ENCODE results near the gene RGL1. TPM values are rescaled to one million over a fixed set of nuclear protein-coding genes. Genes with fewer than 3 reads are reported as not detected.
"Not testable (repeated sequence)": the region's sequence is repeated elsewhere in the genome, so short reads cannot be mapped to it uniquely, and the experiment has no call there.

Gene RGL1
- total RNA-seq, 2 donors from 2014 or later, result 9.9 to 16.2 TPM

DNA sequence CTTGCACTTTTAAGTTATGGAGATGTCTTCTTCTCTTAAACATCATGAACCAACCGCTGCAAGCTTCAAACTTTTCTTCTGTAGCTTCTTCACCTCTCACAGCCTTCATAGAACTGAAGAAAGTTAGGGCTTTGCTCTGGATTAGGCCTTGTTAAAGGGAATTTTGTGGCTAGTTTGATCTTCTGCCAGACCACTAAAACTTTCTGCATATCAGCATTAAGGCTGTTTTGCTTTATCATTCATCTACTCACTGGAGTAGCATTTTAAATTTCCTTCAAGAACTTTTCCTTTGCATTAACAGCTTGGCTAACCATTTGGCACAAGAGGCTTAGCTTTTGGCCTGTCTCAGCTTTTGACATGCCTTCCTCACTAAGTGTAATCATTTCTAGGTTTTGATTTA, 43.0 kb upstream of the RGL1 start:
- H3K36me3 ChIP-seq (replicated peaks in 1 of 2; ENCODE audit: insufficient read depth in 1 of 2, low read depth in 2 of 2), result no peaks in the 10 kb centered on the region
- WGBS, 2 donors, result 85 to 89% methylated on average over 1 of the region's 1 CpG
- no peak overlapping the region for H3K27ac ChIP-seq
- intact Hi-C loops (cut with DNase I), result no loop called here
- no peak for DNase-seq
- TF ChIP-seq CTCF (IDR thresholded peaks at IDR 0.05), result no peak
- TF ChIP-seq POLR2A (IDR thresholded peaks at IDR 0.05), result no peak
- H3K27me3 ChIP-seq, result no peaks in the 10 kb centered on the region
- H3K4me3 ChIP-seq, result no peak overlapping the region
- no peaks in the 10 kb centered on the region for H3K9me3 ChIP-seq
- no peak for ATAC-seq
- no peaks in the 10 kb centered on the region for H3K4me1 ChIP-seq

DNA sequence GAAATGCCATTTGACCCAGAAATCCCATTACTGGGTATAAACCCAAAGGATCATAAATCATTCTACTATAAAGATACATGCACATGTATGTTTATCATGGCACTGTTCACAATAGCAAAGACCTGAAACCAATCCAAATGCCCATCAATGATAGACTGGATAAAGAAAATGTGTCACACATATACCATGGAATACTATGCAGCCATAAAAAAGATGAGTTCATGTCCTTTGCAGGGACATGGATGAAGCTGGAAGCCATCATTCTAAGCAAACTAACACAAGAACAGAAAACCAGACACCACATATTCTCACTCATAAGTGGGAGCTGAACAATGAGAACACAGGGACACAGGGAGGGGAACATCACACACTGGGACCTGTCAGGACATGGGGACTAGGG, 42.1 kb upstream of the RGL1 start:
- intact Hi-C loops (cut with DNase I); H3K4me1 ChIP-seq; H3K27me3 ChIP-seq; H3K27ac ChIP-seq; H3K4me3 ChIP-seq; H3K36me3 ChIP-seq (replicated peaks in 1 of 2; ENCODE audit: insufficient read depth in 1 of 2, low read depth in 2 of 2); H3K9me3 ChIP-seq; ATAC-seq; DNase-seq: not testable (repeated sequence)

- no peaks in the 10 kb centered on the region for H3K36me3 ChIP-seq (replicated peaks in 1 of 2; ENCODE audit: insufficient read depth in 1 of 2, low read depth in 2 of 2)
- no peak for ATAC-seq
- H3K27ac ChIP-seq, result no peak overlapping the region
- TF ChIP-seq POLR2A (IDR thresholded peaks at IDR 0.05), result no peak
- TF ChIP-seq CTCF (IDR thresholded peaks at IDR 0.05), result no peak
- H3K4me1 ChIP-seq, result no peaks in the 10 kb centered on the region
- no peak for DNase-seq
- intact Hi-C loops (cut with DNase I), result no loop called here
- H3K4me3 ChIP-seq, result no peak overlapping the region
- no peaks in the 10 kb centered on the region for H3K27me3 ChIP-seq
- no peaks in the 10 kb centered on the region for H3K9me3 ChIP-seq
Observed at GRCh38 chr1:183764981-183765380, 39.9 kb upstream of the RGL1 start.

DNA sequence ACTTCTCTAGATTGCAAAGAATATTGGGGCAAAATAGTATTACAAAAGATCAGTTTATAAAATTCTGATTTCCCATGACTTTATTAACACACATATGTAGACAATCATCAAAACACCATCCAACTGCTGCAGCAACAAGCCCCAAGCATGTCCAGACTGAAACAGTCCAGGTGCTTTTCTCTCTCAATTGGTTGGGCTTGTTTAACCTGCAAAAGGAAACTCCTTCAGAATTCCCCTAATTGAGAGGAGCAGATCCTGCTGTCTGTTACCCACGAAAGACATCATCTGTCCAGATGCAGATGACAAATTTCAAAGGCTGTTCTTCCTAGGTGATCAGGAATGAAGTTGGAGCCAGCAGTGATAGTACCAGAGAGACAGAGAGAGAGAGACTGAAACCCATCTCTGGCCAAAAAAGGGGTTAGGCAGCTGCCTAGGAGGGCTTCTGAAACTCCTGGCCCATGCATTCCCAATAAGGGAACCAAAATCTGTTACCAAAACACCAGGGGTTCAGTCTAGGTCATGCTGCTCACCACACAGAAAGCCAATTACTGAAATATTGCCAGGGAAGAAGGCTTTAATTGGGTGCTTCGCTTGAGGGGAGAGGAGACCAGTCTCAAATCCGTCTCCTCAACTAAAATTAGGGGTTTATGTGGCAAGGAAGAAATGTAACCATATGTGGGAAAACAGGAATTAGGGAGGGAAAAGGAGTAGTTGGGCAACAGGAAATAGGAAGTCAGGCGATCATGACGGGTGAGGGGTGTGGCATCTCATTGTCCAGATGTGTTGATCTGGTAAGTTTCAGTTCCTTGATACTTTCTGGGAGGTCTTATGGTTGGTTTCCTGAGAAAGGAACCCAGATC, 34.7 kb upstream of the RGL1 start:
- Histone ChIP-seq H3K27ac (no peak overlapping the region), H3K27me3 (no peaks in the 10 kb centered on the region), H3K4me3 (no peak overlapping the region), H3K4me1 (no peaks in the 10 kb centered on the region), H3K9me3 (peaks cover 0 to 3% (median 0%) of the 10 kb centered on the region in 3 donors), H3K36me3 (replicated peaks in 1 of 2; ENCODE audit: insufficient read depth in 1 of 2, low read depth in 2 of 2) (no peaks in the 10 kb centered on the region)
- no peak for TF ChIP-seq POLR2A (IDR thresholded peaks at IDR 0.05)
- TF ChIP-seq CTCF (IDR thresholded peaks at IDR 0.05), result no peak
- ATAC-seq (no peak), DNase-seq (no peak)
- WGBS, 2 donors, result 63 to 67% methylated on average over 5 of the region's 5 CpGs
- intact Hi-C loops (cut with DNase I), result no loop called here

- Histone ChIP-seq H3K4me1 (no peaks in the 10 kb centered on the region), H3K4me3 (no peak overlapping the region), H3K36me3 (replicated peaks in 1 of 2; ENCODE audit: insufficient read depth in 1 of 2, low read depth in 2 of 2) (no peaks in the 10 kb centered on the region), H3K9me3 (peaks cover 0 to 3% (median 0%) of the 10 kb centered on the region in 3 donors), H3K27me3 (no peaks in the 10 kb centered on the region), H3K27ac (no peak overlapping the region)
- no peak for TF ChIP-seq CTCF (IDR thresholded peaks at IDR 0.05)
- TF ChIP-seq POLR2A (IDR thresholded peaks at IDR 0.05), result no peak
- DNase-seq, result no peak
- intact Hi-C loops (cut with DNase I), result no loop called here
- ATAC-seq, result no peak
Observed at GRCh38 chr1:183770816-183771128, 34.1 kb upstream of the RGL1 start.
